ENCODE data around the gene PLCL1.

DNA sequence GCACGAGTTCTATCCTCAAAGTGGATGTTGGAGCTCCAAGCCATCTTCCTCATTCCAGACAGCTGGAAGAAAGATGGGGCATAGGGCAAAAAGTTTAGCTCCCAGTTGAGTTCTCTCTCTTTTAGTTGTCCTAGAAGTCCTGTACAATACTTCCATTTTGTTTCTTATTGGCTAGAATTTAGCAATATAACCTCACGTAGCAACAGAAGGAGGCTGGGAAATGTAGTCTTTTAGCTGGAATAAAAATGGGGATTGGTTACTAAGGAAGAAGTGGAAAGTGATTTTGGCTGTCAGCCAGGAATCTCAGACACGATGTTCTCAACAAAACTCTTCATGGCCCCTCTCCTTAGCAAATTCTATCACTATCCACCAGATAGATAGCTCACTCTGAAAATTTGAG lies 79.9 kb downstream of the PLCL1 start:
- TF ChIP-seq POLR2A (IDR thresholded peaks at IDR 0.05): no peak
- TF ChIP-seq CTCF (IDR thresholded peaks at IDR 0.05): no peak
- no peak for TF ChIP-seq EP300 (IDR thresholded peaks at IDR 0.05)
